GM18508 (cell line): ENCODE measurements around the gene SCARB2.

Experiments
- ATAC-seq: cut with Tn5 transposase; IDR thresholded peaks from one replicate; pipeline ENCODE4 v1.9.1; 2021; ENCODE audit warnings: moderate number of reproducible peaks; ENCODE audit not compliant: insufficient read depth, unreplicated experiment

The SCARB2 gene

GRCh38 chr4:76232681-76233080 lies 19.1 kb upstream of the SCARB2 start:
- ATAC-seq = no peak

GRCh38 chr4:76226418-76226817 lies 12.8 kb upstream of the SCARB2 start:
- ATAC-seq = no peak

- no peak for ATAC-seq
Observed at GRCh38 chr4:76224171-76224570, 10.5 kb upstream of the SCARB2 start.

- ATAC-seq = no peak
Observed at GRCh38 chr4:76219299-76220055, 5.9 kb upstream of the SCARB2 start.

GRCh38 chr4:76216975-76217814 lies 3.6 kb upstream of the SCARB2 start:
- ATAC-seq = no peak

GRCh38 chr4:76216524-76216923 lies 2.9 kb upstream of the SCARB2 start:
- ATAC-seq = no peak

GRCh38 chr4:76215077-76215476 lies 1.5 kb upstream of the SCARB2 start:
- ATAC-seq = no peak

GRCh38 chr4:76214177-76214675 lies 602 bp upstream of the SCARB2 start:
- ATAC-seq = no peak

- ATAC-seq = no peak
Observed at GRCh38 chr4:76212851-76213414, 691 bp downstream of the SCARB2 start.

GRCh38 chr4:76211769-76212708 lies 1.6 kb downstream of the SCARB2 start:
- no peak for ATAC-seq

- no peak for ATAC-seq
Observed at GRCh38 chr4:76210452-76210851, 3.2 kb downstream of the SCARB2 start.

GRCh38 chr4:76209881-76210280 lies 3.7 kb downstream of the SCARB2 start:
- ATAC-seq = no peak

GRCh38 chr4:76208005-76208765 lies 5.4 kb downstream of the SCARB2 start:
- ATAC-seq = no peak

- no peak for ATAC-seq
Observed at GRCh38 chr4:76207549-76207948, 6.1 kb downstream of the SCARB2 start.

- ATAC-seq = no peak
Observed at GRCh38 chr4:76206222-76206942, 7.2 kb downstream of the SCARB2 start.

- no peak for ATAC-seq
Observed at GRCh38 chr4:76205476-76205875, 8.1 kb downstream of the SCARB2 start.

- ATAC-seq = no peak
Observed at GRCh38 chr4:76204936-76205335, 8.7 kb downstream of the SCARB2 start.

- ATAC-seq = no peak
Observed at GRCh38 chr4:76203541-76203940, 10.1 kb downstream of the SCARB2 start.

- ATAC-seq = no peak
Observed at GRCh38 chr4:76201276-76201675, 12.3 kb downstream of the SCARB2 start.
